Glutamatergic neuron (in vitro differentiated cells): Measurements from ENCODE around the gene ATP5PO. TPM values are rescaled to one million over a fixed set of nuclear protein-coding genes. Genes with fewer than 3 reads are reported as not detected.

Source experiments
- DNase-seq: peaks from one replicate; pipeline ENCODE4 v3.0.0; 2022
- H3K27ac Mint-ChIP-seq: one replicate; pipeline ENCODE4 v1.8.0; 2020; ENCODE audit warnings: mild to moderate bottlenecking, mixed read lengths, inconsistent platforms; ENCODE audit not compliant: unreplicated experiment
- H3K27me3 Mint-ChIP-seq: one replicate; pipeline ENCODE4 v1.8.0; 2020; ENCODE audit warnings: mild to moderate bottlenecking, moderate library complexity, mixed read lengths, inconsistent platforms; ENCODE audit not compliant: unreplicated experiment
- H3K36me3 Mint-ChIP-seq: one replicate; pipeline ENCODE4 v1.8.0; 2020; ENCODE audit warnings: mild to moderate bottlenecking, mixed read lengths, inconsistent platforms; ENCODE audit not compliant: unreplicated experiment
- H3K4me1 Mint-ChIP-seq: one replicate; pipeline ENCODE4 v1.8.0; 2020; ENCODE audit warnings: mild to moderate bottlenecking, low read depth, mixed read lengths, inconsistent platforms; ENCODE audit not compliant: unreplicated experiment
- H3K4me3 Mint-ChIP-seq: one replicate; pipeline ENCODE4 v1.8.0; 2020; ENCODE audit warnings: mild to moderate bottlenecking, mixed read lengths, inconsistent platforms; ENCODE audit not compliant: unreplicated experiment
- H3K9me3 Mint-ChIP-seq: one replicate; pipeline ENCODE4 v1.8.0; 2020; ENCODE audit warnings: mild to moderate bottlenecking, moderate library complexity, mixed read lengths, inconsistent platforms; ENCODE audit not compliant: unreplicated experiment
- total RNA-seq: library from RNA; stranded (reverse); fragmentation: NEBNext Ultra II Directional; extraction: Animal tissue kit (Norgen Biotek cat#: 25700); gene quantifications from one replicate; pipeline ENCODE4 v1.2.1, GENCODE V29; 2021; ENCODE audit not compliant: unreplicated experiment
- TF ChIP-seq, protein P1 (sequence below): fragments of 200-600 bp; sonication (generic); IDR thresholded peaks from one replicate; pipeline ENCODE4 v1.5.0; 2021; ENCODE audit not compliant: partially characterized antibody, unreplicated experiment

The ATP5PO gene
- total RNA-seq, 1 donor from 2014 or later, result 236 TPM

GRCh38 chr21:33908760-33909159 is 6.8 kb downstream of the ATP5PO start:
- Mint-ChIP-seq H3K36me3 (no peaks in the 10 kb centered on the region), H3K4me1 (no peaks in the 10 kb centered on the region)

DNA sequence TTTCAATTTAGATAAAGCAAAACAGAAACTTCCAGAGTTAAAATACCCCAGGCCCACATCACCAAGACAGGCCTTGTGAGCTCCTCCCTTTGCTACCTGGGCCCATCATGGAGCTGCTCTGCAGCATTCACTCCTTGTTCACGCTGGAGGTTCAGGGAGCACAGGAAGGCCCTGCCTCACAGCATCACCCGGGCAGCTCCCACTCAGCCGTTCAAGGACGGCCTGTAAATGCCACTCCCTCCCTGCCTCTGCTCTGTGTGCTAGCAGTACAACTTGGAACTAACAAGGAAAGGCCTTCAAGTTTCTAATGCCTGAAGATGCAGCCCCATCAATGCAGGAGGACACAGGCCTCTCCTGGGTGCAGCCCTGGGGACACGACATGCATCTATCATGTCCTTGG is 11.6 kb downstream of the ATP5PO start:
- Mint-ChIP-seq H3K4me3 (no peak overlapping the region), H3K27ac (no peak overlapping the region), H3K27me3 (peaks cover 2% of the 10 kb centered on the region), H3K9me3 (no peaks in the 10 kb centered on the region), H3K4me1 (no peaks in the 10 kb centered on the region), H3K36me3 (no peaks in the 10 kb centered on the region)
- TF ChIP-seq, protein P1, sequence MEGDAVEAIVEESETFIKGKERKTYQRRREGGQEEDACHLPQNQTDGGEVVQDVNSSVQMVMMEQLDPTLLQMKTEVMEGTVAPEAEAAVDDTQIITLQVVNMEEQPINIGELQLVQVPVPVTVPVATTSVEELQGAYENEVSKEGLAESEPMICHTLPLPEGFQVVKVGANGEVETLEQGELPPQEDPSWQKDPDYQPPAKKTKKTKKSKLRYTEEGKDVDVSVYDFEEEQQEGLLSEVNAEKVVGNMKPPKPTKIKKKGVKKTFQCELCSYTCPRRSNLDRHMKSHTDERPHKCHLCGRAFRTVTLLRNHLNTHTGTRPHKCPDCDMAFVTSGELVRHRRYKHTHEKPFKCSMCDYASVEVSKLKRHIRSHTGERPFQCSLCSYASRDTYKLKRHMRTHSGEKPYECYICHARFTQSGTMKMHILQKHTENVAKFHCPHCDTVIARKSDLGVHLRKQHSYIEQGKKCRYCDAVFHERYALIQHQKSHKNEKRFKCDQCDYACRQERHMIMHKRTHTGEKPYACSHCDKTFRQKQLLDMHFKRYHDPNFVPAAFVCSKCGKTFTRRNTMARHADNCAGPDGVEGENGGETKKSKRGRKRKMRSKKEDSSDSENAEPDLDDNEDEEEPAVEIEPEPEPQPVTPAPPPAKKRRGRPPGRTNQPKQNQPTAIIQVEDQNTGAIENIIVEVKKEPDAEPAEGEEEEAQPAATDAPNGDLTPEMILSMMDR, result no peak
- DNase-seq, result no peak

More at GRCh38 chr21:33908760-33909159, 6.8 kb downstream of the ATP5PO start:
- TF ChIP-seq, protein P1, result no peak
- Mint-ChIP-seq H3K9me3 (no peaks in the 10 kb centered on the region), H3K27ac (no peak overlapping the region), H3K27me3 (peaks cover 2% of the 10 kb centered on the region), H3K4me3 (no peak overlapping the region)
- no peak for DNase-seq

GRCh38 chr21:33902349-33902748 is 13.3 kb downstream of the ATP5PO start:
- no peak for DNase-seq
- no peaks in the 10 kb centered on the region for H3K9me3 Mint-ChIP-seq
- H3K27ac Mint-ChIP-seq, result no peak overlapping the region
- H3K4me1 Mint-ChIP-seq, result no peaks in the 10 kb centered on the region
- H3K27me3 Mint-ChIP-seq, result peaks cover 2% of the 10 kb centered on the region
- H3K36me3 Mint-ChIP-seq, result no peaks in the 10 kb centered on the region
- TF ChIP-seq, protein P1, result no peak
- no peak overlapping the region for H3K4me3 Mint-ChIP-seq

GRCh38 chr21:33901412-33902288 is 14.0 kb downstream of the ATP5PO start:
- H3K4me1 Mint-ChIP-seq, result peaks cover 2% of the 10 kb centered on the region
- H3K27ac Mint-ChIP-seq, result peak overlapping the region; percentile 5
- H3K27me3 Mint-ChIP-seq, result peaks cover 2% of the 10 kb centered on the region
- H3K4me3 Mint-ChIP-seq, result no peak overlapping the region
- peak; percentile 72 for DNase-seq
- no peaks in the 10 kb centered on the region for H3K9me3 Mint-ChIP-seq
- TF ChIP-seq, protein P1, result peak; percentile 53
- H3K36me3 Mint-ChIP-seq, result no peaks in the 10 kb centered on the region

DNA sequence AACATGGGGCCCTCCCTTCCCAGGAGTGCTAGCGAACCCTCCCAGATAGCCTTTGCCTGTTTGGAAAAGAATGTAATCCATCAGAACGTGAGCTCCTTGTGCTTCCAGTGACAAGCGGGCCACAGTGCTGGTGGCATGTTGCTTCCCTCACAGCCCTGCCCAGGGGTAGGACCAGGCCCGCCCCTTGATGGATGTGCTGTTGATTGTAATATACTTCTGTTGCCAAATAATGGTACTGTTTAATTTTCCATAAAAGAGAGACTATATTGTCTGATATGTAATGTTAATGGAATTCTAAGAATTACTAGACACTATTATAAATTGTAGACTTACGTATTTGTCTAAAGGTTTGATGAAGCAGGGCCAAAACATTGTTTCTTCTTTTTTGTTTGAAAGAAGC is 16.4 kb downstream of the ATP5PO start:
- no peaks in the 10 kb centered on the region for H3K36me3 Mint-ChIP-seq
- peaks cover 3% of the 10 kb centered on the region for H3K9me3 Mint-ChIP-seq
- H3K4me1 Mint-ChIP-seq, result peaks cover 18% of the 10 kb centered on the region
- H3K27me3 Mint-ChIP-seq, result peaks cover 3% of the 10 kb centered on the region
- H3K27ac Mint-ChIP-seq, result no peak overlapping the region
- no peak for DNase-seq
- TF ChIP-seq, protein P1, result no peak
- H3K4me3 Mint-ChIP-seq, result no peak overlapping the region
